PC-9 (cell line): ENCODE data around the gene CLDN24. TPM values are rescaled to one million over a fixed set of nuclear protein-coding genes. Genes with fewer than 3 reads are reported as not detected.

Experiments
- BruUV-seq: library from RNA; stranded (reverse); fragments of 400-500 nt; replicated peaks from 2 replicates; lab custom pipeline; 2021; lab: Mats Ljungman, UMichigan
- CTCF ChIA-PET: fragments of 300-600 bp; sonication (Branson Sonifier 250); formaldehyde crosslinking; loops from one replicate; lab custom pipeline; 2022; ENCODE audit warnings: antibody characterized with exemption; lab: Charles Lee
- POLR2A ChIA-PET: fragments of 300-600 bp; sonication (Branson Sonifier 250); formaldehyde crosslinking; loops from one replicate; lab custom pipeline; 2022; ENCODE audit warnings: antibody characterized with exemption; ENCODE audit not compliant: unreplicated experiment; lab: Charles Lee
- DNase-seq, 2 experiments: peaks; one replicate each; pipeline versions ENCODE4 v3.0.0 to v3.0.0-alpha.2; 2015 to 2022; ENCODE audit warnings: mixed read lengths in 1 of 2
- H2AFZ ChIP-seq: fragments of 200-600 bp; sonication (generic); 2 replicates; pipeline ENCODE4 v1.8.1; 2017; ENCODE audit warnings: antibody characterized with exemption
- H3F3A ChIP-seq: fragments of 200-600 bp; sonication (generic); 2 replicates; pipeline ENCODE4 v1.8.1; 2017; ENCODE audit warnings: antibody characterized with exemption, mild to moderate bottlenecking, low read depth; ENCODE audit not compliant: insufficient read depth
- H3K27ac ChIP-seq: fragments of 200-600 bp; sonication (generic); 2 replicates; pipeline ENCODE4 v1.6.1; 2016; ENCODE audit warnings: mixed run types
- H3K27me3 ChIP-seq: fragments of 200-600 bp; sonication (generic); 2 replicates; pipeline ENCODE4 v1.6.1; 2016; ENCODE audit warnings: low read depth, mixed run types; ENCODE audit not compliant: insufficient read depth
- H3K36me3 ChIP-seq: fragments of 200-600 bp; sonication (generic); 2 replicates; pipeline ENCODE4 v1.6.1; 2016; ENCODE audit warnings: low read depth, mixed run types
- H3K4me1 ChIP-seq: fragments of 200-600 bp; sonication (generic); replicated peaks from 2 replicates; pipeline ENCODE4 v1.6.1; 2016; ENCODE audit warnings: mixed run types; ENCODE audit not compliant: insufficient read depth
- H3K4me2 ChIP-seq: fragments of 200-600 bp; sonication (generic); 2 replicates; pipeline ENCODE4 v1.6.1; 2017; ENCODE audit warnings: mixed run types
- H3K4me3 ChIP-seq: fragments of 200-600 bp; sonication (generic); 2 replicates; pipeline ENCODE4 v1.6.1; 2016; ENCODE audit warnings: mixed run types
- H3K79me2 ChIP-seq: fragments of 200-600 bp; sonication (generic); 2 replicates; pipeline ENCODE4 v1.6.1; 2017; ENCODE audit warnings: low read depth, mixed run types
- H3K9me2 ChIP-seq: fragments of 200-600 bp; sonication (generic); 2 replicates; pipeline ENCODE4 v1.8.1; 2017; ENCODE audit warnings: mild to moderate bottlenecking; ENCODE audit not compliant: insufficient read depth
- H3K9me3 ChIP-seq: fragments of 200-600 bp; sonication (generic); 2 replicates; pipeline ENCODE4 v1.8.1; 2016; ENCODE audit warnings: low read depth; ENCODE audit not compliant: insufficient read depth
- H4K20me1 ChIP-seq: fragments of 200-600 bp; sonication (generic); 2 replicates; pipeline ENCODE4 v1.8.1; 2017; ENCODE audit not compliant: insufficient read depth
- EZH2 ChIP-seq: fragments of 200-600 bp; sonication (generic); IDR thresholded peaks from 2 replicates; pipeline ENCODE4 v1.8.0; 2017; ENCODE audit warnings: antibody characterized with exemption, low read depth
- intact Hi-C: fragments of 100-400 bp; cut with micrococcal nuclease; formaldehyde crosslinking; loops from one replicate; pipeline ENCODE4 v1.10.0; 2022; ENCODE audit not compliant: unreplicated experiment
- total RNA-seq: library from RNA; stranded (reverse); gene quantifications from 2 replicates; pipeline ENCODE4 v1.2.3, GENCODE V29; 2021
- TF ChIP-seq, protein P1 (sequence below): fragments of 200-600 bp; sonication (generic); conservative IDR thresholded peaks from 2 replicates; pipeline ENCODE4 v1.6.1; 2017; ENCODE audit warnings: mixed run types, antibody characterized with exemption, mild to moderate bottlenecking, moderate library complexity

CLDN24 gene
- total RNA-seq, 1 experiment from 2014 or later, result not detected

DNA sequence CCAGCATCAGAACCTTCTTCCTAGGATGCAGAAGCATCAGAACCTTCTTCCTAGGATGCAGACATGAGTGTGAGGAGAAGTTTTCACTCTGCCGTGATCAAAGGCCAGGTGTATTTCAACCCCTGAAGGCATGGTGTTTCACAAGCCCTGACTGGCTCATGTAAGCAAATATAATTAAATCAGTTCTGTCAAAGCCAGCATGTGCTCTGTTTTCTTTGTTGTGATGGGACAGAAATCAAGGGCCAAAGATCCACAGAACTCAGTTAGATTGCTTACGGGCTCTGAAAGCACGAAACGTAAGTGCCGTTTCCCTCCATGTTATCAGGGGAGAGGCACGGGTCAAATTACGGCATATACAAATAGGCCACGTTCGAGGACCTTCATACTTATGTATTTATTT is 32.0 kb upstream of the CLDN24 start:
- no peak overlapping the region for H2AFZ ChIP-seq
- H3K27me3 ChIP-seq, result no peaks in the 10 kb centered on the region
- H4K20me1 ChIP-seq, result no peaks in the 10 kb centered on the region
- ChIA-PET CTCF (no interaction called here), POLR2A (no interaction called here)
- no peak for TF ChIP-seq EZH2
- TF ChIP-seq, protein P1, sequence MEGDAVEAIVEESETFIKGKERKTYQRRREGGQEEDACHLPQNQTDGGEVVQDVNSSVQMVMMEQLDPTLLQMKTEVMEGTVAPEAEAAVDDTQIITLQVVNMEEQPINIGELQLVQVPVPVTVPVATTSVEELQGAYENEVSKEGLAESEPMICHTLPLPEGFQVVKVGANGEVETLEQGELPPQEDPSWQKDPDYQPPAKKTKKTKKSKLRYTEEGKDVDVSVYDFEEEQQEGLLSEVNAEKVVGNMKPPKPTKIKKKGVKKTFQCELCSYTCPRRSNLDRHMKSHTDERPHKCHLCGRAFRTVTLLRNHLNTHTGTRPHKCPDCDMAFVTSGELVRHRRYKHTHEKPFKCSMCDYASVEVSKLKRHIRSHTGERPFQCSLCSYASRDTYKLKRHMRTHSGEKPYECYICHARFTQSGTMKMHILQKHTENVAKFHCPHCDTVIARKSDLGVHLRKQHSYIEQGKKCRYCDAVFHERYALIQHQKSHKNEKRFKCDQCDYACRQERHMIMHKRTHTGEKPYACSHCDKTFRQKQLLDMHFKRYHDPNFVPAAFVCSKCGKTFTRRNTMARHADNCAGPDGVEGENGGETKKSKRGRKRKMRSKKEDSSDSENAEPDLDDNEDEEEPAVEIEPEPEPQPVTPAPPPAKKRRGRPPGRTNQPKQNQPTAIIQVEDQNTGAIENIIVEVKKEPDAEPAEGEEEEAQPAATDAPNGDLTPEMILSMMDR, result no peak
- H3K79me2 ChIP-seq, result no peaks in the 10 kb centered on the region
- no peaks in the 10 kb centered on the region for H3F3A ChIP-seq
- no peak overlapping the region for H3K4me3 ChIP-seq
- H3K36me3 ChIP-seq, result no peaks in the 10 kb centered on the region
- DNase-seq, result no peak
- no peak overlapping the region for H3K27ac ChIP-seq
- no peak overlapping the region for H3K4me2 ChIP-seq
- H3K4me1 ChIP-seq, result no peaks in the 10 kb centered on the region
- intact Hi-C loops, result no loop called here
- BruUV-seq, result no TSS peak
- H3K9me2 ChIP-seq, result no peaks in the 10 kb centered on the region
- H3K9me3 ChIP-seq, result no peaks in the 10 kb centered on the region

DNA sequence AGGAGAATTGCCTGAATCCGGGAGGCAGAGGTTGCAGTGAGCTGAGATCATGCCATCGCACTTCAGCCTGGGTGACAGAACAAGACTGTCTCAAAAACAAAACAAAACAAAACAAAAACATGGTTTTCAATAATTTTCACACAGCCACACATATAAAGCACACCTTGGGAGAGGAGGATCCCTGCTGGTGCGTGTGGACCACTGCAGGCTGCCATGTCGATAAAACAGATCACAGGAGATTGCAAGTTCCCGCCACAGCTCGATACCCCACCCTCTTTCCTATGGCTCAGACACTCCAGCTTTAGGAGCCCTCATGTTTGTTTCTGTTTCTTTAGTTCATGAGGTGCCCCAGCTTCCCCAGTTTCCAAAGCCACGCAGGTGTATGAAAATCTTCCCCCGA is 31.3 kb upstream of the CLDN24 start:
- H4K20me1 ChIP-seq, result no peaks in the 10 kb centered on the region
- BruUV-seq, result no TSS peak
- no peaks in the 10 kb centered on the region for H3K36me3 ChIP-seq
- H3K4me1 ChIP-seq, result no peaks in the 10 kb centered on the region
- no peak overlapping the region for H2AFZ ChIP-seq
- TF ChIP-seq, protein P1, result no peak
- no peak for TF ChIP-seq EZH2
- H3K79me2 ChIP-seq, result no peaks in the 10 kb centered on the region
- H3K9me3 ChIP-seq, result no peaks in the 10 kb centered on the region
- DNase-seq, result no peak
- no peaks in the 10 kb centered on the region for H3K27me3 ChIP-seq
- no peaks in the 10 kb centered on the region for H3F3A ChIP-seq
- H3K9me2 ChIP-seq, result no peaks in the 10 kb centered on the region
- H3K4me3 ChIP-seq, result no peak overlapping the region
- POLR2A ChIA-PET, result no interaction called here
- CTCF ChIA-PET, result no interaction called here
- no peak overlapping the region for H3K4me2 ChIP-seq
- intact Hi-C loops, result no loop called here
- H3K27ac ChIP-seq, result no peak overlapping the region

DNA sequence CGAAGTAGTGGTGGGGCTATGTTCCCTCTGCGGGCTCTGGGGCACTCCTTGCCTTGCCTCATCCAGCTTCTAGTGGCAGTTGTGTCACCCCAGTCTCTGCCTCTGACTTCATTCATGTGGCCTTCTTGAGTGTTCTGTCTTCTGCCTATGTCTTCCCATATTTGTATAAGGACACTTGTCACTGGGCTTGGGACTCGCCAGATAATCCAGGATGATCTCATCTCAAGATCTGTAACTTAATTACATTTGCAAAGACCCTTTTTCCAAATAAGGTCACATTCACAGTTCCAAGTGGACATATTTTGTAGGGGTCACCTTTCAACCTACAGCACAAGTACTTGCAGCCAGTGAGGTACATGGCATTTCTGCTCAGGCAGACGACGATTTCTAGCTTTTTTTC is 30.3 kb upstream of the CLDN24 start:
- no peaks in the 10 kb centered on the region for H3K79me2 ChIP-seq
- H2AFZ ChIP-seq, result no peak overlapping the region
- no peaks in the 10 kb centered on the region for H3K36me3 ChIP-seq
- no peaks in the 10 kb centered on the region for H4K20me1 ChIP-seq
- no peak overlapping the region for H3K27ac ChIP-seq
- no peak overlapping the region for H3K4me3 ChIP-seq
- intact Hi-C loops, result no loop called here
- POLR2A ChIA-PET, result no interaction called here
- no peaks in the 10 kb centered on the region for H3K4me1 ChIP-seq
- no peaks in the 10 kb centered on the region for H3K27me3 ChIP-seq
- H3K9me3 ChIP-seq, result no peaks in the 10 kb centered on the region
- no peaks in the 10 kb centered on the region for H3F3A ChIP-seq
- no peaks in the 10 kb centered on the region for H3K9me2 ChIP-seq
- H3K4me2 ChIP-seq, result no peak overlapping the region
- DNase-seq, result no peak
- TF ChIP-seq EZH2, result no peak
- TF ChIP-seq, protein P1, result no peak
- no TSS peak for BruUV-seq
- CTCF ChIA-PET, result no interaction called here
